Measurements from ENCODE around the gene FAM193B.

The FAM193B gene

DNA sequence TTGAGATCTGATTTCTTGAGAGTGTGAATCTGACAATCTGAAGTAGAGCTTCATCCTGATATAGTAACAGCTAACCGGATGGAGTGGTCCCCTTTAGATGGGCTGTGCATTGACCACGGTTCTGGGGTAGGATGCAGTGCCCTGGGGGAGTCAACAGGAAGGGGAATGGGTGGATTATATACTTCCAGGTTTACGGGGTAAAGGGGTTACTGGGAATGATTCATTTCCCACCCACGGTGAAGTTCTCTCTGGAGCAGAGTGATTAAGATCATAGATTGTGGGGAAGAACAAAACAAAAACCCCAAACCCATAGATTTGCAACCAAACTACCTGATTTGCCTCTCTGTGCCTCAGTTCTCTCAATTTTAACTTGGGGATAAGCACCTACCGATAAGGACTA is 44.1 kb upstream of the FAM193B start:
- TF ChIP-seq GLIS3 (CRISPR knock-in tag; IDR thresholded peaks at IDR 0.05) = no peak
- TF ChIP-seq BACH2 (CRISPR knock-in tag; IDR thresholded peaks at IDR 0.05; ENCODE audit: borderline replicate concordance) = no peak
- TF ChIP-seq, protein P1, sequence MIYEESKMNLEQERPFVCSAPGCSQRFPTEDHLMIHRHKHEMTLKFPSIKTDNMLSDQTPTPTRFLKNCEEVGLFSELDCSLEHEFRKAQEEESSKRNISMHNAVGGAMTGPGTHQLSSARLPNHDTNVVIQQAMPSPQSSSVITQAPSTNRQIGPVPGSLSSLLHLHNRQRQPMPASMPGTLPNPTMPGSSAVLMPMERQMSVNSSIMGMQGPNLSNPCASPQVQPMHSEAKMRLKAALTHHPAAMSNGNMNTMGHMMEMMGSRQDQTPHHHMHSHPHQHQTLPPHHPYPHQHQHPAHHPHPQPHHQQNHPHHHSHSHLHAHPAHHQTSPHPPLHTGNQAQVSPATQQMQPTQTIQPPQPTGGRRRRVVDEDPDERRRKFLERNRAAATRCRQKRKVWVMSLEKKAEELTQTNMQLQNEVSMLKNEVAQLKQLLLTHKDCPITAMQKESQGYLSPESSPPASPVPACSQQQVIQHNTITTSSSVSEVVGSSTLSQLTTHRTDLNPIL (CRISPR knock-in tag; IDR thresholded peaks at IDR 0.05; ENCODE audit: low read depth) = no peak
- TF ChIP-seq ZFP3 (CRISPR knock-in tag; IDR thresholded peaks at IDR 0.05) = no peak
- no peak for TF ChIP-seq ZNF565 (CRISPR knock-in tag; conservative IDR thresholded peaks at IDR 0.05; ENCODE audit: low read depth)
- TF ChIP-seq, protein P2, sequence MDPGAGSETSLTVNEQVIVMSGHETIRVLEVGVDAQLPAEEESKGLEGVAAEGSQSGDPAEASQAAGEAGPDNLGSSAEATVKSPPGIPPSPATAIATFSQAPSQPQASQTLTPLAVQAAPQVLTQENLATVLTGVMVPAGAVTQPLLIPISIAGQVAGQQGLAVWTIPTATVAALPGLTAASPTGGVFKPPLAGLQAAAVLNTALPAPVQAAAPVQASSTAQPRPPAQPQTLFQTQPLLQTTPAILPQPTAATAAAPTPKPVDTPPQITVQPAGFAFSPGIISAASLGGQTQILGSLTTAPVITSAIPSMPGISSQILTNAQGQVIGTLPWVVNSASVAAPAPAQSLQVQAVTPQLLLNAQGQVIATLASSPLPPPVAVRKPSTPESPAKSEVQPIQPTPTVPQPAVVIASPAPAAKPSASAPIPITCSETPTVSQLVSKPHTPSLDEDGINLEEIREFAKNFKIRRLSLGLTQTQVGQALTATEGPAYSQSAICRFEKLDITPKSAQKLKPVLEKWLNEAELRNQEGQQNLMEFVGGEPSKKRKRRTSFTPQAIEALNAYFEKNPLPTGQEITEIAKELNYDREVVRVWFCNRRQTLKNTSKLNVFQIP (CRISPR knock-in tag; IDR thresholded peaks at IDR 0.05; ENCODE audit: borderline replicate concordance, low read depth) = no peak
- TF ChIP-seq ISL1 (CRISPR knock-in tag; IDR thresholded peaks at IDR 0.05) = no peak
- TF ChIP-seq RARB (CRISPR knock-in tag; IDR thresholded peaks at IDR 0.05) = no peak
- TF ChIP-seq, protein P3, sequence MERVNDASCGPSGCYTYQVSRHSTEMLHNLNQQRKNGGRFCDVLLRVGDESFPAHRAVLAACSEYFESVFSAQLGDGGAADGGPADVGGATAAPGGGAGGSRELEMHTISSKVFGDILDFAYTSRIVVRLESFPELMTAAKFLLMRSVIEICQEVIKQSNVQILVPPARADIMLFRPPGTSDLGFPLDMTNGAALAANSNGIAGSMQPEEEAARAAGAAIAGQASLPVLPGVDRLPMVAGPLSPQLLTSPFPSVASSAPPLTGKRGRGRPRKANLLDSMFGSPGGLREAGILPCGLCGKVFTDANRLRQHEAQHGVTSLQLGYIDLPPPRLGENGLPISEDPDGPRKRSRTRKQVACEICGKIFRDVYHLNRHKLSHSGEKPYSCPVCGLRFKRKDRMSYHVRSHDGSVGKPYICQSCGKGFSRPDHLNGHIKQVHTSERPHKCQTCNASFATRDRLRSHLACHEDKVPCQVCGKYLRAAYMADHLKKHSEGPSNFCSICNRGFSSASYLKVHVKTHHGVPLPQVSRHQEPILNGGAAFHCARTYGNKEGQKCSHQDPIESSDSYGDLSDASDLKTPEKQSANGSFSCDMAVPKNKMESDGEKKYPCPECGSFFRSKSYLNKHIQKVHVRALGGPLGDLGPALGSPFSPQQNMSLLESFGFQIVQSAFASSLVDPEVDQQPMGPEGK (CRISPR knock-in tag; IDR thresholded peaks at IDR 0.05; ENCODE audit: borderline replicate concordance) = no peak
- TF ChIP-seq OSR1 (CRISPR knock-in tag; IDR thresholded peaks at IDR 0.05) = no peak
- TF ChIP-seq, protein P4, sequence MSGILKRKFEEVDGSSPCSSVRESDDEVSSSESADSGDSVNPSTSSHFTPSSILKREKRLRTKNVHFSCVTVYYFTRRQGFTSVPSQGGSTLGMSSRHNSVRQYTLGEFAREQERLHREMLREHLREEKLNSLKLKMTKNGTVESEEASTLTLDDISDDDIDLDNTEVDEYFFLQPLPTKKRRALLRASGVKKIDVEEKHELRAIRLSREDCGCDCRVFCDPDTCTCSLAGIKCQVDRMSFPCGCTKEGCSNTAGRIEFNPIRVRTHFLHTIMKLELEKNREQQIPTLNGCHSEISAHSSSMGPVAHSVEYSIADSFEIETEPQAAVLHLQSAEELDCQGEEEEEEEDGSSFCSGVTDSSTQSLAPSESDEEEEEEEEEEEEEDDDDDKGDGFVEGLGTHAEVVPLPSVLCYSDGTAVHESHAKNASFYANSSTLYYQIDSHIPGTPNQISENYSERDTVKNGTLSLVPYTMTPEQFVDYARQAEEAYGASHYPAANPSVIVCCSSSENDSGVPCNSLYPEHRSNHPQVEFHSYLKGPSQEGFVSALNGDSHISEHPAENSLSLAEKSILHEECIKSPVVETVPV (CRISPR knock-in tag; IDR thresholded peaks at IDR 0.05) = no peak
- TF ChIP-seq PPARA (CRISPR knock-in tag; IDR thresholded peaks at IDR 0.05; ENCODE audit: borderline replicate concordance) = no peak
- no peak for TF ChIP-seq ZNF70 (CRISPR knock-in tag; IDR thresholded peaks at IDR 0.05)
- TF ChIP-seq TCF4 (CRISPR knock-in tag; IDR thresholded peaks at IDR 0.05; ENCODE audit: borderline replicate concordance) = no peak
- TF ChIP-seq ZC3H10 (CRISPR knock-in tag; IDR thresholded peaks at IDR 0.05) = no peak
- no peak for TF ChIP-seq ESRRG (CRISPR knock-in tag; IDR thresholded peaks at IDR 0.05)
- TF ChIP-seq, protein P5, sequence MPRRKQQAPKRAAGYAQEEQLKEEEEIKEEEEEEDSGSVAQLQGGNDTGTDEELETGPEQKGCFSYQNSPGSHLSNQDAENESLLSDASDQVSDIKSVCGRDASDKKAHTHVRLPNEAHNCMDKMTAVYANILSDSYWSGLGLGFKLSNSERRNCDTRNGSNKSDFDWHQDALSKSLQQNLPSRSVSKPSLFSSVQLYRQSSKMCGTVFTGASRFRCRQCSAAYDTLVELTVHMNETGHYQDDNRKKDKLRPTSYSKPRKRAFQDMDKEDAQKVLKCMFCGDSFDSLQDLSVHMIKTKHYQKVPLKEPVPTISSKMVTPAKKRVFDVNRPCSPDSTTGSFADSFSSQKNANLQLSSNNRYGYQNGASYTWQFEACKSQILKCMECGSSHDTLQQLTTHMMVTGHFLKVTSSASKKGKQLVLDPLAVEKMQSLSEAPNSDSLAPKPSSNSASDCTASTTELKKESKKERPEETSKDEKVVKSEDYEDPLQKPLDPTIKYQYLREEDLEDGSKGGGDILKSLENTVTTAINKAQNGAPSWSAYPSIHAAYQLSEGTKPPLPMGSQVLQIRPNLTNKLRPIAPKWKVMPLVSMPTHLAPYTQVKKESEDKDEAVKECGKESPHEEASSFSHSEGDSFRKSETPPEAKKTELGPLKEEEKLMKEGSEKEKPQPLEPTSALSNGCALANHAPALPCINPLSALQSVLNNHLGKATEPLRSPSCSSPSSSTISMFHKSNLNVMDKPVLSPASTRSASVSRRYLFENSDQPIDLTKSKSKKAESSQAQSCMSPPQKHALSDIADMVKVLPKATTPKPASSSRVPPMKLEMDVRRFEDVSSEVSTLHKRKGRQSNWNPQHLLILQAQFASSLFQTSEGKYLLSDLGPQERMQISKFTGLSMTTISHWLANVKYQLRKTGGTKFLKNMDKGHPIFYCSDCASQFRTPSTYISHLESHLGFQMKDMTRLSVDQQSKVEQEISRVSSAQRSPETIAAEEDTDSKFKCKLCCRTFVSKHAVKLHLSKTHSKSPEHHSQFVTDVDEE (CRISPR knock-in tag; IDR thresholded peaks at IDR 0.05) = no peak
- TF ChIP-seq TOX (CRISPR knock-in tag; IDR thresholded peaks at IDR 0.05; ENCODE audit: borderline replicate concordance) = no peak
- ATAC-seq = no peak

DNA sequence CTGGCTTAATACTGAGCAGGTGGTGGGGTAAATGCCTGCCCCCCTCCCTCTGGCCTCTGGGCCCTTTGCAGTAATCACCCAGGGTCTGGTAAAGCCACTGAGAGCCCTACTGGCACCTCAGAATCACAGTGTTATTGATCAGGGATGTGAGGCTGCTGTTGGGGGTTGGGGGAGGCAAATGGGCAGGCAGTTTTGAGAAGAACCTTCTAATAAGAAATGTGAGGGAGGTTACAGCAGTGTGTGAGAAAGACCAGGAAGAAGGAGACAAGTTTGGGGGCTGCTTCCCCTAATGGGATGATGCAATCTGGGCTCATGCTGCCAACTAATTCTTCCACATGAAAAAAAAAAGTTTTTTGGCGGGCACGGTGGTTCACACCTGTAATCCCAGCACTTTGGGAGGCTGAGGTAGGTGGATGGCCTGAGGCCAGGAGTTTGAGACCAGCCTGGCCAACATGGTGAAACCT is 42.4 kb upstream of the FAM193B start:
- ATAC-seq = no peak
- TF ChIP-seq ARNTL (CRISPR knock-in tag; IDR thresholded peaks at IDR 0.05; ENCODE audit: borderline replicate concordance, low read depth) = no peak
- TF ChIP-seq, protein P1 (CRISPR knock-in tag; IDR thresholded peaks at IDR 0.05; ENCODE audit: low read depth) = no peak
- TF ChIP-seq TOX (CRISPR knock-in tag; IDR thresholded peaks at IDR 0.05; ENCODE audit: borderline replicate concordance) = no peak
- no peak for TF ChIP-seq ZC3H10 (CRISPR knock-in tag; IDR thresholded peaks at IDR 0.05)
- TF ChIP-seq ZNF8 (CRISPR knock-in tag; IDR thresholded peaks at IDR 0.05) = no peak
- no peak for TF ChIP-seq GLIS3 (CRISPR knock-in tag; IDR thresholded peaks at IDR 0.05)
- no peak for TF ChIP-seq SNAI2 (CRISPR knock-in tag; IDR thresholded peaks at IDR 0.05)
- no peak for TF ChIP-seq ZFP3 (CRISPR knock-in tag; IDR thresholded peaks at IDR 0.05)
- TF ChIP-seq, protein P4 (CRISPR knock-in tag; IDR thresholded peaks at IDR 0.05) = no peak
- TF ChIP-seq ZNF565 (CRISPR knock-in tag; conservative IDR thresholded peaks at IDR 0.05; ENCODE audit: low read depth) = no peak
- no peak for TF ChIP-seq OSR1 (CRISPR knock-in tag; IDR thresholded peaks at IDR 0.05)
- TF ChIP-seq ZNF70 (CRISPR knock-in tag; IDR thresholded peaks at IDR 0.05) = no peak
- TF ChIP-seq BACH2 (CRISPR knock-in tag; IDR thresholded peaks at IDR 0.05; ENCODE audit: borderline replicate concordance) = no peak
- TF ChIP-seq TCF4 (CRISPR knock-in tag; IDR thresholded peaks at IDR 0.05; ENCODE audit: borderline replicate concordance) = no peak
- no peak for TF ChIP-seq RARB (CRISPR knock-in tag; IDR thresholded peaks at IDR 0.05)
- TF ChIP-seq, protein P3 (CRISPR knock-in tag; IDR thresholded peaks at IDR 0.05; ENCODE audit: borderline replicate concordance) = no peak
